ENCODE results near the gene MTR.
A peak's percentile ranks its signal among the peaks of the same experiment; 100 is the strongest.

Gene MTR

GRCh38 chr1:236837115-236837514 is 42.0 kb downstream of the MTR start (continued):
- no peak for TF ChIP-seq ZNF565 (CRISPR knock-in tag; conservative IDR thresholded peaks at IDR 0.05; ENCODE audit: low read depth)

GRCh38 chr1:236837897-236838296 is 42.8 kb downstream of the MTR start:
- ATAC-seq, result no peak
- no peak for TF ChIP-seq CREB5 (CRISPR knock-in tag; IDR thresholded peaks at IDR 0.05; ENCODE audit: low read depth)
- no peak for TF ChIP-seq ZC3H10 (CRISPR knock-in tag; IDR thresholded peaks at IDR 0.05)

GRCh38 chr1:236841341-236841740 is 46.2 kb downstream of the MTR start:
- ATAC-seq, result no peak
- TF ChIP-seq POU6F1 (CRISPR knock-in tag; IDR thresholded peaks at IDR 0.05; ENCODE audit: borderline replicate concordance, low read depth) (no peak), ISL1 (CRISPR knock-in tag; IDR thresholded peaks at IDR 0.05) (no peak), CSDC2 (CRISPR knock-in tag; IDR thresholded peaks at IDR 0.05) (no peak)

GRCh38 chr1:236844499-236845271 is 49.6 kb downstream of the MTR start:
- TF ChIP-seq PATZ1 (CRISPR knock-in tag; IDR thresholded peaks at IDR 0.05; ENCODE audit: borderline replicate concordance) (no peak), ESRRG (CRISPR knock-in tag; IDR thresholded peaks at IDR 0.05) (no peak), BACH2 (CRISPR knock-in tag; IDR thresholded peaks at IDR 0.05; ENCODE audit: borderline replicate concordance) (no peak), TCF4 (CRISPR knock-in tag; IDR thresholded peaks at IDR 0.05; ENCODE audit: borderline replicate concordance) (peak; percentile 69; the same call in 1 of the 2 replicates), POU6F1 (CRISPR knock-in tag; IDR thresholded peaks at IDR 0.05; ENCODE audit: borderline replicate concordance, low read depth) (no peak), ZFP3 (CRISPR knock-in tag; IDR thresholded peaks at IDR 0.05) (0 out of 2 replicates have a peak, but pooled peaks have one; percentile 41)
- ATAC-seq, result peak; percentile 67

- TF ChIP-seq CSRNP3 (CRISPR knock-in tag; IDR thresholded peaks at IDR 0.05), result no peak
- no peak for TF ChIP-seq POU6F1 (CRISPR knock-in tag; IDR thresholded peaks at IDR 0.05; ENCODE audit: borderline replicate concordance, low read depth)
- TF ChIP-seq ESRRG (CRISPR knock-in tag; IDR thresholded peaks at IDR 0.05), result no peak
- TF ChIP-seq RARB (CRISPR knock-in tag; IDR thresholded peaks at IDR 0.05), result no peak
- no peak for TF ChIP-seq PATZ1 (CRISPR knock-in tag; IDR thresholded peaks at IDR 0.05; ENCODE audit: borderline replicate concordance)
- TF ChIP-seq TOX (CRISPR knock-in tag; IDR thresholded peaks at IDR 0.05; ENCODE audit: borderline replicate concordance), result no peak
- ATAC-seq, result no peak
Measured at GRCh38 chr1:236845830-236846229, 50.7 kb downstream of the MTR start.

All from SK-N-SH treated with all-trans-retinoic acid at 6 μM for 48 hours (cell line).